A673 (cell line): ENCODE measurements around the gene ERFE. TPM values are rescaled to one million over a fixed set of nuclear protein-coding genes. Genes with fewer than 3 reads are reported as not detected.

ENCODE experiments used
- BruUV-seq: library from RNA; stranded (reverse); fragments of 400-500 nt; replicated peaks from 2 replicates; lab custom pipeline; 2021; lab: Mats Ljungman, UMichigan
- CTCF ChIA-PET: fragments of 300-600 bp; sonication (Branson Sonifier 250); formaldehyde crosslinking; loops from one replicate; lab custom pipeline; 2022; ENCODE audit warnings: antibody characterized with exemption; lab: Charles Lee
- POLR2A ChIA-PET: fragments of 300-600 bp; sonication (Branson Sonifier 250); formaldehyde crosslinking; loops from one replicate; lab custom pipeline; 2022; ENCODE audit warnings: antibody characterized with exemption; ENCODE audit not compliant: low non-redundant PET; lab: Charles Lee
- DNase-seq: peaks from one replicate; pipeline ENCODE4 v3.0.0-alpha.2; 2015; ENCODE audit warnings: low spot score
- H3K27ac ChIP-seq: fragments of 200-600 bp; sonication (generic); 2 replicates; pipeline ENCODE4 v1.5.1; 2016; ENCODE audit warnings: mixed run types, low read depth, mild to moderate bottlenecking, mixed read lengths, antibody characterized with exemption, low read length; ENCODE audit not compliant: poor library complexity, severe bottlenecking
- H3K27me3 ChIP-seq: fragments of 200-600 bp; sonication (generic); replicated peaks from 2 replicates; pipeline ENCODE4 v1.6.1; 2017; ENCODE audit warnings: mixed run types, low read depth, mild to moderate bottlenecking, mixed read lengths, antibody characterized with exemption, low read length; ENCODE audit not compliant: insufficient read depth, poor library complexity
- H3K36me3 ChIP-seq: fragments of 200-600 bp; sonication (generic); 2 replicates; pipeline ENCODE4 v1.6.1; 2016; ENCODE audit warnings: mixed run types, mild to moderate bottlenecking, mixed read lengths, antibody characterized with exemption, low read length; ENCODE audit not compliant: insufficient read depth, poor library complexity, severe bottlenecking
- H3K4me1 ChIP-seq: fragments of 200-600 bp; sonication (generic); 2 replicates; pipeline ENCODE4 v1.6.1; 2017; ENCODE audit warnings: mixed run types, mild to moderate bottlenecking, mixed read lengths, antibody characterized with exemption, low read length; ENCODE audit not compliant: insufficient read depth, poor library complexity, severe bottlenecking
- H3K4me3 ChIP-seq: fragments of 200-600 bp; sonication (generic); 2 replicates; pipeline ENCODE4 v1.5.1; 2016; ENCODE audit warnings: low read depth, mixed run types, mild to moderate bottlenecking, mixed read lengths, low read length; ENCODE audit not compliant: poor library complexity, severe bottlenecking
- H3K9me3 ChIP-seq: fragments of 200-600 bp; sonication (generic); 2 replicates; pipeline ENCODE4 v1.6.1; 2016; ENCODE audit warnings: mixed run types, low read depth, mild to moderate bottlenecking, mixed read lengths, antibody characterized with exemption, low read length; ENCODE audit not compliant: poor library complexity, severe bottlenecking
- CTCF ChIP-seq: fragments of 300-800, 200-600 bp; sonication (generic); conservative IDR thresholded peaks from 2 replicates; pipeline ENCODE4 v1.5.1; 2017; ENCODE audit warnings: low read depth, mild to moderate bottlenecking, antibody characterized with exemption, low read length, moderate library complexity, mixed read lengths
- EZH2 ChIP-seq: fragments of 200-600 bp; sonication (generic); IDR thresholded peaks from 2 replicates; pipeline ENCODE4 v1.6.1; 2017; ENCODE audit warnings: borderline replicate concordance, low read depth, mild to moderate bottlenecking, mixed read lengths, antibody characterized with exemption, low read length; ENCODE audit not compliant: poor library complexity, severe bottlenecking
- intact Hi-C: fragments of 100-400 bp; cut with micrococcal nuclease; formaldehyde crosslinking; loops from one replicate; pipeline ENCODE4 v1.10.0; 2022; ENCODE audit not compliant: unreplicated experiment
- total RNA-seq: library from RNA; stranded (reverse); gene quantifications from 2 replicates; pipeline ENCODE4 v1.2.3, GENCODE V29; 2021

Gene ERFE
- total RNA-seq, 1 experiment from 2014 or later, result 6.1 TPM

- no TSS peak for BruUV-seq
- CTCF ChIA-PET, result no interaction called here
- no peak overlapping the region for H3K27ac ChIP-seq
- no peaks in the 10 kb centered on the region for H3K27me3 ChIP-seq
- no peak overlapping the region for H3K4me3 ChIP-seq
- no peaks in the 10 kb centered on the region for H3K9me3 ChIP-seq
- POLR2A ChIA-PET, result no interaction called here
- no peaks in the 10 kb centered on the region for H3K4me1 ChIP-seq
- TF ChIP-seq EZH2 (no peak), CTCF (no peak)
- intact Hi-C loops, result no loop called here
- DNase-seq, result no peak
- H3K36me3 ChIP-seq, result no peaks in the 10 kb centered on the region
Measured at GRCh38 chr2:238130111-238130695, 28.6 kb upstream of the ERFE start.

GRCh38 chr2:238130696-238131628, 27.8 kb upstream of the ERFE start:
- H3K9me3 ChIP-seq, result no peaks in the 10 kb centered on the region
- TF ChIP-seq EZH2 (no peak), CTCF (no peak)
- no peak overlapping the region for H3K4me3 ChIP-seq
- intact Hi-C loops, result no loop called here
- H3K27me3 ChIP-seq, result no peaks in the 10 kb centered on the region
- ChIA-PET CTCF (no interaction called here), POLR2A (no interaction called here)
- no peak overlapping the region for H3K27ac ChIP-seq
- H3K36me3 ChIP-seq, result no peaks in the 10 kb centered on the region
- H3K4me1 ChIP-seq, result no peaks in the 10 kb centered on the region
- no peak for DNase-seq
- BruUV-seq, result no TSS peak

GRCh38 chr2:238131761-238132462, 26.9 kb upstream of the ERFE start:
- no peaks in the 10 kb centered on the region for H3K9me3 ChIP-seq
- H3K4me1 ChIP-seq, result no peaks in the 10 kb centered on the region
- H3K27ac ChIP-seq, result no peak overlapping the region
- no peaks in the 10 kb centered on the region for H3K36me3 ChIP-seq
- no TSS peak for BruUV-seq
- intact Hi-C loops, result no loop called here
- DNase-seq, result no peak
- no peaks in the 10 kb centered on the region for H3K27me3 ChIP-seq
- no peak overlapping the region for H3K4me3 ChIP-seq
- TF ChIP-seq CTCF (no peak), EZH2 (no peak)
- ChIA-PET POLR2A (no interaction called here), CTCF (no interaction called here)
